WTC11 (cell line): Measurements from ENCODE around the gene GALNT6. TPM values are rescaled to one million over a fixed set of nuclear protein-coding genes. Genes with fewer than 3 reads are reported as not detected.

ENCODE experiments used
- ATAC-seq: fragments of 200-7000 bp; cut with Tn5 transposase; 2 replicates; pipeline ENCODE4 v1.10.0; 2021; ENCODE audit warnings: mild to moderate bottlenecking, moderate library complexity
- CTCF ChIA-PET: fragments of 300-600 bp; sonication (Branson Sonifier 250); formaldehyde crosslinking; loops from one replicate; lab custom pipeline; 2021; ENCODE audit warnings: antibody characterized with exemption; lab: Charles Lee
- POLR2A ChIA-PET: fragments of 350-600 bp; sonication (Branson Sonifier 250); formaldehyde crosslinking; loops from one replicate; lab custom pipeline; 2021; ENCODE audit warnings: antibody characterized with exemption; lab: Charles Lee
- DNase-seq: peaks from one replicate; pipeline ENCODE4 v3.0.0; 2021; ENCODE audit warnings: low spot score
- H3K27ac Mint-ChIP-seq: 2 replicates; pipeline ENCODE4 v1.8.0; 2021; ENCODE audit warnings: mixed read lengths
- H3K27me3 Mint-ChIP-seq: 2 replicates; pipeline ENCODE4 v1.8.0; 2021; ENCODE audit warnings: low read depth, mild to moderate bottlenecking, moderate library complexity, mixed read lengths
- H3K36me3 Mint-ChIP-seq: 2 replicates; pipeline ENCODE4 v1.8.0; 2021; ENCODE audit warnings: mixed read lengths
- H3K4me1 Mint-ChIP-seq: 2 replicates; pipeline ENCODE4 v1.8.0; 2022; ENCODE audit warnings: mixed read lengths
- H3K4me3 Mint-ChIP-seq: 2 replicates; pipeline ENCODE4 v1.8.0; 2021; ENCODE audit warnings: mild to moderate bottlenecking, moderate library complexity, mixed read lengths
- H3K9me3 Mint-ChIP-seq: 2 replicates; pipeline ENCODE4 v1.8.0; 2021; ENCODE audit warnings: mixed read lengths
- ATF3 ChIP-seq: sonication (generic); formaldehyde crosslinking; conservative IDR thresholded peaks from 2 replicates; pipeline ENCODE4 v1.8.1; 2022; ENCODE audit warnings: mild to moderate bottlenecking, missing genetic modification reagents
- ATF6 ChIP-seq: sonication (generic); formaldehyde crosslinking; IDR thresholded peaks from 2 replicates; pipeline ENCODE4 v1.8.1; 2023; ENCODE audit warnings: mild to moderate bottlenecking, missing genetic modification reagents
- E2F1 ChIP-seq: sonication (generic); formaldehyde crosslinking; IDR thresholded peaks from 2 replicates; pipeline ENCODE4 v1.8.0; 2022; ENCODE audit warnings: mild to moderate bottlenecking, missing genetic modification reagents
- ERG ChIP-seq: fragments of 250-450 bp; sonication (Bioruptor Pico); IDR thresholded peaks from 2 replicates; pipeline ENCODE4 v1.8.0; 2021; ENCODE audit warnings: mild to moderate bottlenecking
- IRF2 ChIP-seq: sonication (generic); formaldehyde crosslinking; IDR thresholded peaks from 2 replicates; pipeline ENCODE4 v1.8.0; 2022; ENCODE audit warnings: low read depth, missing genetic modification reagents, borderline replicate concordance
- KAT7 ChIP-seq: sonication (generic); formaldehyde crosslinking; IDR thresholded peaks from 2 replicates; pipeline ENCODE4 v1.8.1; 2023; ENCODE audit warnings: missing genetic modification reagents, mild to moderate bottlenecking, borderline replicate concordance
- MLX ChIP-seq: sonication (generic); formaldehyde crosslinking; IDR thresholded peaks from 2 replicates; pipeline ENCODE4 v1.8.1; 2023; ENCODE audit warnings: mild to moderate bottlenecking, missing genetic modification reagents, moderate library complexity
- NFATC4 ChIP-seq: fragments of 250-450 bp; sonication (Bioruptor Pico); IDR thresholded peaks from 2 replicates; pipeline ENCODE4 v1.9.0; 2021; ENCODE audit warnings: mild to moderate bottlenecking
- NFE2L1 ChIP-seq: sonication (generic); formaldehyde crosslinking; IDR thresholded peaks from 2 replicates; pipeline ENCODE4 v1.8.1; 2023; ENCODE audit warnings: missing genetic modification reagents
- NFYB ChIP-seq: sonication (generic); formaldehyde crosslinking; conservative IDR thresholded peaks from 2 replicates; pipeline ENCODE4 v1.8.0; 2022; ENCODE audit warnings: low read depth, missing genetic modification reagents
- NR1H2 ChIP-seq: sonication (generic); formaldehyde crosslinking; IDR thresholded peaks from 2 replicates; pipeline ENCODE4 v1.9.0; 2021; ENCODE audit warnings: mild to moderate bottlenecking, moderate library complexity, missing genetic modification reagents
- NR2C2 ChIP-seq: sonication (generic); formaldehyde crosslinking; IDR thresholded peaks from 2 replicates; pipeline ENCODE4 v1.8.0; 2022; ENCODE audit warnings: mild to moderate bottlenecking, missing genetic modification reagents
- PRDM15 ChIP-seq: sonication (generic); formaldehyde crosslinking; IDR thresholded peaks from 2 replicates; pipeline ENCODE4 v1.8.0; 2022; ENCODE audit warnings: missing genetic modification reagents
- ZNF138 ChIP-seq: sonication (generic); formaldehyde crosslinking; conservative IDR thresholded peaks from 2 replicates; pipeline ENCODE4 v1.8.1; 2022; ENCODE audit warnings: mild to moderate bottlenecking, moderate library complexity, missing genetic modification reagents
- ZNF263 ChIP-seq: sonication (generic); formaldehyde crosslinking; IDR thresholded peaks from 2 replicates; pipeline ENCODE4 v1.8.1; 2022; ENCODE audit warnings: low read depth, mild to moderate bottlenecking, moderate library complexity, missing genetic modification reagents
- ZNF512 ChIP-seq: sonication (generic); formaldehyde crosslinking; IDR thresholded peaks from 2 replicates; pipeline ENCODE4 v1.8.1; 2022; ENCODE audit warnings: missing genetic modification reagents, borderline replicate concordance
- ZNF532 ChIP-seq: fragments of 250-450 bp; sonication (Bioruptor Pico); IDR thresholded peaks from 2 replicates; pipeline ENCODE4 v1.9.0; 2021; ENCODE audit warnings: mild to moderate bottlenecking, borderline replicate concordance
- ZSCAN18 ChIP-seq: fragments of 250-450 bp; sonication (Bioruptor Pico); IDR thresholded peaks from 2 replicates; pipeline ENCODE4 v2.1.2; 2022; ENCODE audit warnings: mild to moderate bottlenecking, moderate library complexity
- total RNA-seq: library from RNA; stranded (reverse); gene quantifications from 3 replicates; pipeline ENCODE4 v1.2.3, GENCODE V29; 2021

Gene GALNT6
- total RNA-seq, 1 experiment from 2014 or later = 18.3 TPM

GRCh38 chr12:51413149-51413548 is 21.9 kb upstream of the GALNT6 start:
- Mint-ChIP-seq H3K36me3 (no peaks in the 10 kb centered on the region), H3K27ac (no peak overlapping the region), H3K27me3 (no peaks in the 10 kb centered on the region), H3K9me3 (no peaks in the 10 kb centered on the region), H3K4me3 (no peak overlapping the region), H3K4me1 (peaks cover 8% of the 10 kb centered on the region)
- TF ChIP-seq ATF6 (CRISPR knock-in tag) (no peak), ATF3 (no peak), NFYB (CRISPR knock-in tag) (no peak), ZNF138 (CRISPR knock-in tag) (no peak), IRF2 (CRISPR knock-in tag) (no peak), ZNF512 (CRISPR knock-in tag) (no peak), ZSCAN18 (CRISPR knock-in tag) (no peak), KAT7 (CRISPR knock-in tag) (no peak), ERG (CRISPR knock-in tag) (no peak), PRDM15 (no peak), NFATC4 (CRISPR knock-in tag) (no peak), NFE2L1 (CRISPR knock-in tag) (no peak), ZNF532 (CRISPR knock-in tag) (no peak), E2F1 (no peak), NR1H2 (CRISPR knock-in tag) (no peak), NR2C2 (CRISPR knock-in tag) (no peak), ZNF263 (no peak), MLX (CRISPR knock-in tag) (no peak)
- ChIA-PET POLR2A (no interaction called here), CTCF (no interaction called here)
- no peak for ATAC-seq
- DNase-seq = no peak
